Choroid plexus epithelial cell (primary cell): ENCODE results near the gene IL31RA.

Source experiments
- DNase-seq: peaks from one replicate; pipeline ENCODE4 v3.0.0-alpha.2; 2010; ENCODE audit warnings: low read depth
- H3K4me3 ChIP-seq: 2 replicates; pipeline ENCODE4 v1.5.1; 2011; ENCODE audit warnings: low read depth, mild to moderate bottlenecking, control low read depth, low read length, moderate library complexity
- TF ChIP-seq, protein P1 (sequence below): conservative IDR thresholded peaks from 2 replicates; pipeline ENCODE4 v1.5.1; 2011; ENCODE audit warnings: low read depth, mild to moderate bottlenecking, control low read depth, inconsistent platforms, low read length, moderate library complexity

The IL31RA gene

DNA sequence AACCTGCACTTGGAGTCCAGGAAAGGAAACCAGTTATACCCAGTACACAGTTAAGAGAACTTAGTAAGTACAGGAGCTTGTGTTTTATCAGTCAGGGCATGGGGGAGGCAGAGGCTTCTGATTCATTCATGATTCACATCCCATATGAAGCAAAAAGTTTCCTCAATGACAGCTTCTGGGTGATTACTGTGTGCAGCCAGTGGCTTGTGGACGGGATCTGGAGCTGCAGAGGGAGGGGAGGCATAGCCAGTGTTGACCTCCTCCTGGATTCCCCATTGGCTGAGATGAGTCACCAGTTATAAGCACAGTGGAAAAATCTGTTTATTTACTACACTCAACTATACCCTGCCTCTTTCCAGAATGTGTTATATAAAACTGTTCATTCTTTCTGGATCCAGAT is 17.7 kb downstream of the IL31RA start:
- TF ChIP-seq, protein P1, sequence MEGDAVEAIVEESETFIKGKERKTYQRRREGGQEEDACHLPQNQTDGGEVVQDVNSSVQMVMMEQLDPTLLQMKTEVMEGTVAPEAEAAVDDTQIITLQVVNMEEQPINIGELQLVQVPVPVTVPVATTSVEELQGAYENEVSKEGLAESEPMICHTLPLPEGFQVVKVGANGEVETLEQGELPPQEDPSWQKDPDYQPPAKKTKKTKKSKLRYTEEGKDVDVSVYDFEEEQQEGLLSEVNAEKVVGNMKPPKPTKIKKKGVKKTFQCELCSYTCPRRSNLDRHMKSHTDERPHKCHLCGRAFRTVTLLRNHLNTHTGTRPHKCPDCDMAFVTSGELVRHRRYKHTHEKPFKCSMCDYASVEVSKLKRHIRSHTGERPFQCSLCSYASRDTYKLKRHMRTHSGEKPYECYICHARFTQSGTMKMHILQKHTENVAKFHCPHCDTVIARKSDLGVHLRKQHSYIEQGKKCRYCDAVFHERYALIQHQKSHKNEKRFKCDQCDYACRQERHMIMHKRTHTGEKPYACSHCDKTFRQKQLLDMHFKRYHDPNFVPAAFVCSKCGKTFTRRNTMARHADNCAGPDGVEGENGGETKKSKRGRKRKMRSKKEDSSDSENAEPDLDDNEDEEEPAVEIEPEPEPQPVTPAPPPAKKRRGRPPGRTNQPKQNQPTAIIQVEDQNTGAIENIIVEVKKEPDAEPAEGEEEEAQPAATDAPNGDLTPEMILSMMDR: no peak
- H3K4me3 ChIP-seq: no peak overlapping the region
- DNase-seq: peak; percentile 96

DNA sequence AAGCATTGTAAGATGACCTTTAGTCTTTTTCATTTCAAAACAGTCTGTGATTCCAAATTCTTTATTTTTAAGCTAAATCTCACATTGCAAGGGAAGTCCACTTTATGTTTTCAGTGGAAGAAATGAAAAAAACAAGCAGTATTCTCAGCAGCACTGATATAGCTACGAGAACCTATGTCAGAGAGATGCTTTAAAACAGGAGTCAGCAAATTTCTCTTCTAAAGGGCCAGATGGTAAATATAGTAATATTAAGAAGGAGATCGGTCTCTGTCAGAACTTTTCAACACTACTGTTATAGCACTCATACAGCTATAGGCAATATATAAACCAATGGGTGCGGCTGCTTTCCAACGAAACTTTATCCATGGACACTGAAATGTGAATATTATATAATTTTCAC is 18.7 kb downstream of the IL31RA start:
- H3K4me3 ChIP-seq: no peak overlapping the region
- TF ChIP-seq, protein P1: no peak
- DNase-seq: no peak

DNA sequence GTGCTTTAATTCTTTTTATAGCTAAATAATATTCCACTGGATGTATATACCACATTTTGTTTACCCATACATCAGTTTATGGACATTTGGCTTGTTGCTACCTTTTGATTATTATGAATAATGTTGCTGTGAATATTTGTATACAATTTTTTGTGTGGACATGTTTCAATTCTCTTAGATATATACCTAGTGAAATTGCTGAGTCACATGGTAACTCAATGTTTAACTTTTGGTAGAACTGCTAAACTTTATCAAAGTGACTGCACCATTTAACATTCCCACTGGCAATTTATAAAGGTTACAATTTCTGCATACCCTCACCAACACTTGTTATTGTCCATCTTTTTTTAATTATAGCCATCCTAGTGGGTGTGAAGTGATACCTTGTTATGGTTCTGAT is 22.1 kb downstream of the IL31RA start:
- TF ChIP-seq, protein P1: no peak
- no peak for DNase-seq
- H3K4me3 ChIP-seq: no peak overlapping the region

DNA sequence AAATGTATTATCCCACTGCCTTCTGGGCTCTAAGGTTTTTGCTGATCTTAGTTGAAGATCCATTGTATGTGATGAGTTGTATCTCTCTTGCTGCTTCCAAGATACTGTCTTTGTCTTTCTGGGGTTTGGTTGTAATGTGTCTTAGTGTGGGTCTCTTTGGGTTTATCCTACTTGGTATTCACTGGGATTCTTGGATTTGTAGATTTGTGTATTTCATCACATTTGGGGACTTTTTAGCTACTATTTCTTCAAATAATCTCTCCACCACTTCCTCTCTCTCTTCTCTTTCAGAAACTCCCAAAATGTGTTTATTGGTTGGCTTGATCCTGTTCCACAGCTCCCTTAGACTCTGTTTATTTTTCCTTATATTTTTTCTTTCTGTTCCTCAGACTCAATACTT is 26.5 kb downstream of the IL31RA start:
- TF ChIP-seq, protein P1: no peak
- no peak overlapping the region for H3K4me3 ChIP-seq
- no peak for DNase-seq

DNA sequence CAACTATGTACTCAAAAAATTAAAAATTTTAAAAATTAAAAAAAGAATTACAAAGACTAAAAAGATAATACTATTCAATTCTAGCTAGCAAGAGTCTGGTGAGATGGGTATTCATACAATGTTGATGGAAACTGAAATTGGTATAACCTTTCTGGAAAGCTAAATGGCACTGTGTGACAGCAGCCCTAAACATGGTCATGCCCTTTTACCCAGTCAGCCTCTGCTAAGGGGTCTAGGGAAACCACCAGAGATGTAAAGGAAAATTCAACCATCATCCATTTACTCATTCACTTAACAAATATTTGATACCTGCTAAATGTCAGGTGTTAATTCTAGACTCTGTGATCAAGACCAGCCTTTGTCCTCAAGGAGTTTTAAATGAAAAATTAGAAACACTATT is 29.3 kb downstream of the IL31RA start:
- no peak overlapping the region for H3K4me3 ChIP-seq
- TF ChIP-seq, protein P1: no peak
- DNase-seq: no peak

DNA sequence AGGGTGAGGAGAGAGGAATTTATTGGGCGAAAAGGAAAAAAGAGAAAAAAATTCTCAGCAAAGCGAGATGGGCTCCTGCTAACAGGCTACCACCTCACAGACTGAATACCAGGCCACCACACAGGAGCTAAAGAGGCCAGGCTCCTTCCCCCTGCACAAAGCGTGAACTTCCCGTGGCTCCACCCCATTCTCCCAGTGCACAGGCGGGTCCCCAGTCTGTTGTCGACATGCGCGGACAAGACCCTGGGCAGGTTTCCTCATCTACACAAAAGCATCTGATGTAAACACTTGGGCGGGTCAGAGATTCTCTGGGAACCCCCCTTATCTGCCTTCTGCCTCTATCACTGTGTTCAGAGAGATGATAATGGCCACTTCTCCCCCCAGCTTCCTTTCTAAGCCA is 34.2 kb downstream of the IL31RA start:
- no peak for DNase-seq
- H3K4me3 ChIP-seq: no peak overlapping the region
- TF ChIP-seq, protein P1: no peak

DNA sequence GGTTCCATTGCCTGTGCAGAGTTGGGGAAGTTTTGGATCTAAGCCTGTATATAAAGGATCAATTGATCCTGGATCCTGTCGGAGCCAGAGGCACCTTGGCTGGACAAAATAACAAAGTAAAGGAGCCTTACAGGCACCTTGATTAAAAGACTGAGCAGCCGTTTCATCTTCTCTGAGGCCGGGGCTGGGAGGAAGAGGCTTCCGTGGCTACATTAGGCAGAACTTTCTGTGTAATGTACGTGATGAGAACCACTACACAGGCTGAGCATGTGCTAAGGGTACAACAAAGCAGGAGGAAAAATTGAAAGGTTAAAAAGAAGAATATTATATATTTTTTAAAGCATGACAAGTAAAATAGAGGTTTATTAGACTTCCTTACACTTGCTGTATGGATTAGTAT is 37.0 kb downstream of the IL31RA start:
- no peak for DNase-seq
- TF ChIP-seq, protein P1: no peak
- no peak overlapping the region for H3K4me3 ChIP-seq
